GM12875 (cell line): ENCODE data around the gene KRTAP6-3.

Experiments used
- H3K4me3 ChIP-seq: one replicate; pipeline ENCODE4 v1.5.1; 2011; ENCODE audit warnings: low read depth, low read length, control low read depth
- CTCF ChIP-seq: IDR thresholded peaks from 2 replicates; pipeline ENCODE4 v1.5.1; 2011; ENCODE audit warnings: low read depth, mild to moderate bottlenecking, control low read depth, inconsistent platforms, low read length, moderate library complexity, borderline replicate concordance; ENCODE audit not compliant: insufficient read depth

Gene KRTAP6-3

GRCh38 chr21:30567617-30568016 is 24.6 kb upstream of the KRTAP6-3 start:
- TF ChIP-seq CTCF, result no peak
- no peak overlapping the region for H3K4me3 ChIP-seq

- no peak for TF ChIP-seq CTCF
- H3K4me3 ChIP-seq, result no peak overlapping the region
These were observed 14.5 kb upstream of the KRTAP6-3 start for GRCh38 chr21:30577766-30578165.

- TF ChIP-seq CTCF, result no peak
These were observed 12.9 kb upstream of the KRTAP6-3 start for GRCh38 chr21:30579346-30579745.

GRCh38 chr21:30580132-30580531 is 12.1 kb upstream of the KRTAP6-3 start:
- no peak overlapping the region for H3K4me3 ChIP-seq
- TF ChIP-seq CTCF, result no peak

More at GRCh38 chr21:30579346-30579745, 12.9 kb upstream of the KRTAP6-3 start:
- H3K4me3 ChIP-seq, result no peak overlapping the region

- H3K4me3 ChIP-seq, result no peak overlapping the region
- no peak for TF ChIP-seq CTCF
These were observed 9.4 kb upstream of the KRTAP6-3 start for GRCh38 chr21:30582870-30583269.

GRCh38 chr21:30590297-30590696 is 1.9 kb upstream of the KRTAP6-3 start, which contains the start of gene KRTAP22-2:
Gene KRTAP22-2 (minus strand): TSS chr21:30590397.
- no peak within 1 kb of the TSS for H3K4me3 ChIP-seq
- TF ChIP-seq CTCF, result no peak

- no peak for TF ChIP-seq CTCF
These were observed 6.6 kb downstream of the KRTAP6-3 start, which contains the start of gene KRTAP6-2 for GRCh38 chr21:30598802-30599201. Gene KRTAP6-2 (minus strand): TSS chr21:30598902. CDS start chr21:30598874, 28 bp downstream.

More at GRCh38 chr21:30598802-30599201, 6.6 kb downstream of the KRTAP6-3 start, which contains the start of gene KRTAP6-2:
- H3K4me3 ChIP-seq, result no peak within 1 kb of the TSS
